Cardiac atrium fibroblast (primary cell): ENCODE results near the gene CALML6. TPM values are rescaled to one million over a fixed set of nuclear protein-coding genes. Genes with fewer than 3 reads are reported as not detected.

Experiments
- total RNA-seq: library from RNA; depleted of rRNA; stranded (reverse); fragments of >200 nt; gene quantifications from 2 replicates; pipeline ENCODE4 v1.2.3, GENCODE V29; 2015

The CALML6 gene
- under 0.01 TPM in 1 of 2 replicates, not detected in the other for total RNA-seq

GRCh38 chr1:1914971-1915692 is at the start of gene CALML6:
Gene CALML6 (plus strand): TSS chr1:1915260. CDS start chr1:1915281, 21 bp downstream.

GRCh38 chr1:1890506-1891348 is 24.3 kb upstream of the CALML6 start, which contains the start of gene GNB1:
Gene GNB1 (minus strand): TSS chr1:1891087. CDS start chr1:1825453, 65,634 bp downstream.

GRCh38 chr1:1918901-1919303 is 3.8 kb downstream of the CALML6 start, which contains the start of gene TMEM52:
Gene TMEM52 (minus strand): TSS chr1:1919279. CDS start chr1:1919265, 14 bp downstream.

Other genes starting within 250 kb of the CALML6 start
- gene SLC35E2B, start 222.5 kb upstream of the CALML6 start, total RNA-seq, result 20.6 and 23.0 TPM in 2 replicates
- gene CDK11A, start 190.9 kb upstream of the CALML6 start, total RNA-seq, result 3.7 and 8.3 TPM in 2 replicates
- gene NADK, start 136.8 kb upstream of the CALML6 start, total RNA-seq, result 51.4 and 56.5 TPM in 2 replicates
- gene GNB1, start 24.2 kb upstream of the CALML6 start, total RNA-seq, result 135 and 146 TPM in 2 replicates
- gene TMEM52, start 4.0 kb downstream of the CALML6 start, total RNA-seq, result 0.54 TPM in 1 of 2 replicates, not detected in the other
- gene CFAP74, start 88.5 kb downstream of the CALML6 start, total RNA-seq, result not detected in 2 replicates
- not detected in 2 replicates for gene GABRD, start 104.1 kb downstream of the CALML6 start, total RNA-seq
- 1.1 and 2.1 TPM in 2 replicates for gene PRKCZ, start 135.2 kb downstream of the CALML6 start, total RNA-seq